ENCODE data around the gene SLC35A5. TPM values are rescaled to one million over a fixed set of nuclear protein-coding genes. Genes with fewer than 3 reads are reported as not detected.

SLC35A5 gene
- total RNA-seq, 1 experiment from 2014 or later: 20.4 TPM

DNA sequence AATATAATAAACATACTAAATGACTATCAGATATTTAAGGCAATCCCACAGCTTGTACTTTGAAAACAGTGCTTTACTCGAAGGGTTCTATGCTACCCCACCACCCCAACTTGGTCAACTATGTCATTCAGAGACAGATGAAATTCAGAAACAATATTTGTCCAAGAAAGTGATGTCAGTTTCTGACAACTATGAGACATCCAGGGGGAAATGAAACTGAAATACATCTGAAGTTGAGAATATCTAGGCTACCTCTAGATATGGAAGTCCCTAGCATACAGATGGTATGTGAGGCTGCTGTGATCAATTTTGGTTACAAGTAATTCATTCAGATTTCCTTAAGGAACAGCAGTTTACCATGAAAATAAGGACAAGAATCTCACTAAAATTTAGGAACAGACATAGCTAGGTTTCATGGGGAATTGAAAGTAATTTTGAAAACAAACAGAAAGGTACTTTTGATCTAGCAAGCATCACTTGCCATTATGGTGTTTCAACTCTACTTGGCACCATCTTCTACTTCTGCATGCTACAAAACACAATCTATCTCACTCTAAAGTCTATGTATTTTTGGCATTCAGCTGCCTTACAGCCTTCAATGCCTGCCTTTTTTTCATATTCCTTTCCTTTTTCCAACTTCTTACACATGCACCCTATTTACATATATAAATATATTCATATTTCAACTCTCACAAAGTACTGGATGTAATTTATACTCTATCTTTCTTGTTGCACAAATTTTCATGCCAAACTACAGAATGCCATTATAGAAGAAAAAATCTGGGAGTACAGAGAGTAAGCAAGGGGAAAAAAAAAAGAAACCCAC is 21.8 kb upstream of the SLC35A5 start:
- Histone ChIP-seq H3K9me3 (ENCODE audit: low read depth, low read length, poor library complexity, severe bottlenecking) (no peaks in the 10 kb centered on the region), H3K4me1 (ENCODE audit: insufficient read depth, low read length, poor library complexity, severe bottlenecking) (no peaks in the 10 kb centered on the region), H3K4me3 (ENCODE audit: low read depth, low read length, poor library complexity, severe bottlenecking) (no peak overlapping the region), H3K36me3 (ENCODE audit: insufficient read depth, low read length, poor library complexity, severe bottlenecking) (peaks cover 15% of the 10 kb centered on the region), H3K27ac (ENCODE audit: low read depth, low read length, poor library complexity, severe bottlenecking) (no peak overlapping the region), H3K27me3 (replicated peaks; ENCODE audit: insufficient read depth, low read depth, low read length, poor library complexity) (no peaks in the 10 kb centered on the region)
- POLR2A ChIA-PET (ENCODE audit: low non-redundant PET): no interaction called here
- DNase-seq (ENCODE audit: low spot score): no peak
- intact Hi-C loops (cut with micrococcal nuclease; ENCODE audit: unreplicated experiment): no loop called here
- no TSS peak for BruUV-seq (replicated peaks)
- TF ChIP-seq EZH2 (IDR thresholded peaks at IDR 0.05; ENCODE audit: borderline replicate concordance, low read depth, low read length, poor library complexity, severe bottlenecking): no peak
- TF ChIP-seq CTCF (conservative IDR thresholded peaks at IDR 0.05; ENCODE audit: low read depth, low read length): no peak
- CTCF ChIA-PET: interaction anchor here (0.6 kb wide), 1 partner anchor 207 kb away, joined by 3 read pairs; no protein-coding TSS in a partner anchor

GRCh38 chr3:112546216-112546759 is 15.6 kb upstream of the SLC35A5 start:
- Histone ChIP-seq H3K27ac (ENCODE audit: low read depth, low read length, poor library complexity, severe bottlenecking) (no peak overlapping the region), H3K4me1 (ENCODE audit: insufficient read depth, low read length, poor library complexity, severe bottlenecking) (no peaks in the 10 kb centered on the region), H3K4me3 (ENCODE audit: low read depth, low read length, poor library complexity, severe bottlenecking) (no peak overlapping the region), H3K27me3 (replicated peaks; ENCODE audit: insufficient read depth, low read depth, low read length, poor library complexity) (no peaks in the 10 kb centered on the region), H3K36me3 (ENCODE audit: insufficient read depth, low read length, poor library complexity, severe bottlenecking) (peaks cover 16% of the 10 kb centered on the region), H3K9me3 (ENCODE audit: low read depth, low read length, poor library complexity, severe bottlenecking) (no peaks in the 10 kb centered on the region)
- ChIA-PET POLR2A (ENCODE audit: low non-redundant PET) (no interaction called here), CTCF (no interaction called here)
- no peak for DNase-seq (ENCODE audit: low spot score)
- intact Hi-C loops (cut with micrococcal nuclease; ENCODE audit: unreplicated experiment): no loop called here
- TF ChIP-seq CTCF (conservative IDR thresholded peaks at IDR 0.05; ENCODE audit: low read depth, low read length) (no peak), EZH2 (IDR thresholded peaks at IDR 0.05; ENCODE audit: borderline replicate concordance, low read depth, low read length, poor library complexity, severe bottlenecking) (no peak)
- no TSS peak for BruUV-seq (replicated peaks)

GRCh38 chr3:112550859-112551258 is 11.0 kb upstream of the SLC35A5 start:
- CTCF ChIA-PET: no interaction called here
- H3K27ac ChIP-seq (ENCODE audit: low read depth, low read length, poor library complexity, severe bottlenecking): no peak overlapping the region
- DNase-seq (ENCODE audit: low spot score): no peak
- POLR2A ChIA-PET (ENCODE audit: low non-redundant PET): no interaction called here
- peaks cover 4% of the 10 kb centered on the region for H3K36me3 ChIP-seq (ENCODE audit: insufficient read depth, low read length, poor library complexity, severe bottlenecking)
- no TSS peak for BruUV-seq (replicated peaks)
- H3K4me1 ChIP-seq (ENCODE audit: insufficient read depth, low read length, poor library complexity, severe bottlenecking): no peaks in the 10 kb centered on the region
- H3K9me3 ChIP-seq (ENCODE audit: low read depth, low read length, poor library complexity, severe bottlenecking): no peaks in the 10 kb centered on the region
- intact Hi-C loops (cut with micrococcal nuclease; ENCODE audit: unreplicated experiment): no loop called here
- H3K27me3 ChIP-seq (replicated peaks; ENCODE audit: insufficient read depth, low read depth, low read length, poor library complexity): no peaks in the 10 kb centered on the region
- TF ChIP-seq CTCF (conservative IDR thresholded peaks at IDR 0.05; ENCODE audit: low read depth, low read length) (no peak), EZH2 (IDR thresholded peaks at IDR 0.05; ENCODE audit: borderline replicate concordance, low read depth, low read length, poor library complexity, severe bottlenecking) (no peak)
- no peak overlapping the region for H3K4me3 ChIP-seq (ENCODE audit: low read depth, low read length, poor library complexity, severe bottlenecking)
